SW480 (cell line): Measurements from ENCODE around the gene ITGAV.
"Not testable (repeated sequence)": the region's sequence is repeated elsewhere in the genome, so short reads cannot be mapped to it uniquely, and the experiment has no call there.

Experiments used
- DNase-seq: peaks from one replicate; pipeline ENCODE4 v3.0.0-alpha.2; 2016; ENCODE audit warnings: low spot score

ITGAV gene

DNA sequence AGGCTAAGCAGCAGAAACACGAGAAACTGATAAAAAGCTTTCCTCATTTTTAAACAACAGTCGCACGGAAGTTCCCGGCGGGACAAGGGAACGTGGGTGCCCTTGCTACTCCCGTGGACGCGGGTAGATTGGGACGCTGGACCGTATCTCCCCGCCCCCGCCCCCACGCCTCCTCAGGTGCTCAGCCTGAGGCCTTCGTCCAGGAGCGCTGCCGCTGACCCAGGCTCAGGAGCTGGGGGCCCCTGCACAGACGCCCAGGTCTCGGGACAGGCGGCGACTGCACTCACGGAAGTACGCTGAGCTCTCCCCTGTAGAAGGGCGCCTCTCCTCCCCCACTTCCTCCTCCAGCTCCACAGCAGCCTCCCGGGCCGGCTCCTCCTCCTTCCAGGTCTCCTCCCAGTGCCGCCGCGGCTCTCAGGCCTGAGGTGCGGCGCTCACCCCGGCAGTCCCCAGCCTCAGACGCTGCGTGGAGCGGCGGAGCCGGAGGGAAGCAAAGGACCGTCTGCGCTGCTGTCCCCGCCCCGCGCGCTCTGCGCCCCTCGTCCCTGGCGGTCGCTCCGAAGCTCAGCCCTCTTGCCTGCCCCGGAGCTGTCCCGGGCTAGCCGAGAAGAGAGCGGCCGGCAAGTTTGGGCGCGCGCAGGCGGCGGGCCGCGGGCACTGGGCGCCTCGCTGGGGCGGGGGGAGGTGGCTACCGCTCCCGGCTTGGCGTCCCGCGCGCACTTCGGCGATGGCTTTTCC, at the start of gene ITGAV:
ITGAV (plus strand) TSS at position 445 of the 738 bp plus-strand sequence; CDS start at position 728, 283 bp downstream.
- DNase-seq: peak; percentile 93

DNA sequence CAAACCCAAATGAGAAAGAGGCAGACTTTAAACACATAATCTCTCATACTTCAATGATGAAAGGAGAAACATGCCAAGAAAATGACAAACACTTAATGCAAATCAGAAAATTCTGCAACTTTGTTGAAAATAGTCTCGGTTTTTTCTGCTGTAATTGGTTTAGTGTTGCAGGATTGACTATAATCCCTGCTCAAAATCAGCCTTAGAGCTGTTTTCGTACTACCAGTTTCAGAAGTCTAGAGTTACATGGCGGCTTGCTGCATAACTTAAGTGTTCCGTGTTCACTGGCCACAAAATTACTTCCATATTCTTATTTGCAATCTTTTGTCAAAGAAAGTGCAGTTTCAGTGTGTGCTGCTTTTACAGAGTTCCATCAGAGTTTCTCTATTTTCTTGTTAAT, 48.9 kb upstream of the ITGAV start:
- DNase-seq: no peak

DNA sequence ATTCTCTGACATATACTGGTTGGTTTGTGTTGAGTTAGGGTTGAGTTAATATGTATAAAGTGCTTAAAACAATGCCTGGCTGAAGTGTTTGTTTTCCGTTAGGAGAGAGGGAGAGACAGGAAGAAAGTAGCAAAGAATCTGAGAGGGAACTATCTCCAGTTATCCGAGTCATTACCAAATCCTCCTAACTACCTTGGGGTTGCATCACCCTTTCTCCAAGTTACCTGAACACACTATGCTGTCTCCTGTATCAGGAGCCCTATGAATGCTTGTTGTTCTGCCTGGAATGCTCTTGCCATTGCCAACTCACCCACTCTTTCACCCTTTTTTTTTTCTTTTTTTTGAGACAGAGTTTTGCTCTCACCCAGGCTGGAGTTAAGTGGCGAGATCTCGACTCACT, 47.9 kb upstream of the ITGAV start:
- DNase-seq: no peak

DNA sequence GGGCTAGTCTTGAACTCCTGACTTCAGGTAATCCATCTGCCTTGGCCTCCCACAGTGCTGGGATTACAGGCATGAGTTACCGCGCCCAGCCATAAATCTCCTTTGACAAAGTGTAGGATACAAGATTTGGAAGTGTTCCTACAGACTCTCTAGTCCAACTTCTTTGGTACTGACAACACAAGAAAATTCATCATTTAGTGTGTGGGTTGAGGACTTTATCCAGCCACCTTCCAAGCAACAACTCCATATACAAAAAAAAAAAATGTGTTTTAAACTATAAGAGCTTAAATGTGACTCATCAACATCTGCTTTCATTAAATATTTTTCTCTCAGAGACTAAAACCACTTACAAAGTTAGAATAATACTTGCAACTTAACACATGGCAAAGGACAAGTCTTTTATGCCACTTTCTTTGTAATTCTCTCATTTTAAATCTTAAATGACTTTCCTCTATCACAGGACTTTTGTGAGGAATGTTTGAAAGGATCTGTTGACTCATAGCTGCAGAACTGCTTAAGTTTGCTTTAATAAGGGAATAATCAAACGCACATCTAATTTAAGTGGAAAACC, 46.2 kb upstream of the ITGAV start:
- no peak for DNase-seq

DNA sequence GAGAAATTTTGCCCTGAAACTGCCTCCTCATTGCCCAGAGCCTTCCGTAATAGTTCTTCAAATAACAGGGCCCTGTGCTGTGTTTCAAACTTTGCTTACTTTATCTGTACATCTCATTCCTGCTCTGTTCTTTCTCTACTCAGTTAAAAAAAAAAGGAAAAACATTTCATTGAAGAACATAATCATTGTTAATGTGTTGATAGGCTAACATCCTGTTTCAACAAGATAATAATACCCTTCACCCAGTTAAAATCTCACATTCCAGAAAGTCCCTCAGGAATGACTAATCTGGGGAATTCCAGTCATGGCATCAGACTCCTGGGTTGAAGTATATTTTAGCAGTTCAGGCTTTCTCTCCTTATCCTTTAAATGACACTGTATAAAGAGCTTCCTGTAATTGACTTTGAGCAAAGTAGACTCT, 45.6 kb upstream of the ITGAV start:
- peak; percentile 45 for DNase-seq

DNA sequence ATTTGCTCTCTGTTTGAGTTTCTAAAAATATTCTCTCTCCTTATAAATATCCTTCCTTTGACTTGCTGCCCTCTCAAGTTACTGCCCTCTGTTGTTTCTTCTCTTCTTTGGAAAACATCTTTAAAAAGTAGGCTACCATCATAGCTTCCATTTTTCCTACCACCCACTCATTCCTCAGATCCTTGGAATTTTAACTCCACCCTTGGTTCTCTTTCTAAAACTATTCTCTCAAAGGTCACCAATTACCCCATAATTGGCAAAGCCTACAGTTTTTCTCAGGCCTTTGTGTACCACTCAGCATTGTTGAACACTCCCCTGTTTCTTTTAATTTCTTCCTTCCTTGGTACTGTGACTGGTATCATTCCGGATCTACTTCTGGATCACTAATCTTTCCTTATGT, 43.0 kb upstream of the ITGAV start:
- no peak for DNase-seq

DNA sequence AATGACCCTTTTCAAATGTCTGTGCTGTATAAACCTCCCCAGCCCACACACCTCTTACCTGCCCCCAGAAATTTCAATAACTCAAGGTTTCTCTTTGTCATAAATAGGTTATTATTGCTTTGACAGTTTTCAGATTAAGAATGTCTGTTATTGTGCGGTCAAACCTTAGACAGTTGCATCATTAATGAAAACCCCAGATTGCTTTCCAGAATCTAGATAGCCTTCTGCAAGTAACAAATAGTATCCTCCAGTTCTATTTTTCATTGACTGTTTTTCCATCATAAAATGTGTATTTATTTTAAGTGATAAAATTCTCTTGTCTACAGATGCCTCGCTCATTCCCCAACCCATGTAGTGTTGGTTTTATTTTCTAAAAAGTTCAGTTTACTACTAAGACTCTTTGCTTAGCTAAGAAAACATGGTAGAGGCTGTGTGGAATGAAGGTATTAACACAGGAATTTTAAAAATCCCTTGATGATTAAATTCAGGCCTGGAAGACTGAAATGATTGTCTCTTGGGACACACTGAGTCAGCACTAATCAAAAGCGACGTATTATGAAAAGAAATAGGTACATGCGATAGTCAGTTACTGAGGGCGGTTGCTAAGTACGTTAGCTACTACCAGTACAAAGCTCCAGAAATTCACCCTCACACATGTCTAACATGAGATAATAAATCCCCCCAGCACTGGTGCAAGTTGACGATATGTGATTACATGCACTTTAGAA, 38.4 kb upstream of the ITGAV start:
- no peak for DNase-seq

DNA sequence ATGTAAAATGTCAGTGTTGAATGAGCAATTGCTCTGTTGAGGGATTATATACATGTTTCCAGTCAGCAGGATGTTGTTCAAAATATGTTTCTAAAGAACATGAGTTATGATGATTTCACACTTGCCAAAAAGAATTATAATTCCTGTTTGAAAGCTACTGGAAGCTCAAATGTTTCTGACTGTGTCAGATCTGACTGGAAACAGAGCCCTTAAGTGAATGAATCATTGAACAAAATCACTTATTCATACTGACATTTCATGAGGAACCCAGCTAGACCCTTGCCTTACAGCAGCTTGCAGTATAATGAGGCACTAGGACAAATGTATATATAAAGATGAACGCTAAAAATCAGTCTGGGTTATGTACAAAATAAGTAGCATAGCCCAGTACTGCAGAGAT, 35.4 kb upstream of the ITGAV start:
- no peak for DNase-seq

DNA sequence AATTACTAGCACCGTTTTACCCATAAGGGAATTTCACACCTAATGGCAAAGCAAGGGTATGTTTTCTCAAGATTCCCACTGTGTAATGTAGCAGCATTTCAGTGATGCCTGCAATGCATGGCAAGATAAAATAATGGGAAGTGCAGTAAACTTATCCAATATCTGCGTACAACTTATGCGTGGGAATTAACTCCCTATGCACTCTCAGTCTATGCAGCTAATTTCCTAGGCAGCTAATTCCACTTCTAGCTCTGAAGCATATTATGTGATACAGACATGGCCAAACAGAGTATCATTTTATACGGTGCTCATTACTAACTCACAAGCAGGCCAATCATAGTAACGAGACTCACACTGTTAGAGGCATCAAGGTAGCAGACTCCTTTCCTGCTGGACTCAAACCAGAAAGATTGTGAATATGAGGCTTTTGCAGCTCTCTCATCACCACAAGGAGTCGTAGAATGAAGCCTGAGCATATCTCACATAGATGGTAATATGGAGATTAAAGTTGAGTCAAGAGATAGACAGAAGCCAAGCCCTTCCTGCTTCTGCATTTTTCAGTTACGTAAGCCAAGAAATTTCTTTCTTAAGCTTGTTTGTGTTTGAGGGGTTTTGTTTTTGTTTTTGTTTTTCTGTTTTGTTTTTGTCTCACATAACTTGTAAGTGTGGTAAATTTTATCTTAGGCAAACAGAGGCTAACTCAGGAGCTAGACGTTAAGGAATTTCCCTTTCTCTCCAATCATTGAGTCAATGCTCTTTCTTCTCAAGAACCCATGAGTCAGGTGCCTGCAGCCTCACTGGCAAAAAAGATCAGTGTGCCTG, 34.8 kb upstream of the ITGAV start:
- DNase-seq: no peak

DNA sequence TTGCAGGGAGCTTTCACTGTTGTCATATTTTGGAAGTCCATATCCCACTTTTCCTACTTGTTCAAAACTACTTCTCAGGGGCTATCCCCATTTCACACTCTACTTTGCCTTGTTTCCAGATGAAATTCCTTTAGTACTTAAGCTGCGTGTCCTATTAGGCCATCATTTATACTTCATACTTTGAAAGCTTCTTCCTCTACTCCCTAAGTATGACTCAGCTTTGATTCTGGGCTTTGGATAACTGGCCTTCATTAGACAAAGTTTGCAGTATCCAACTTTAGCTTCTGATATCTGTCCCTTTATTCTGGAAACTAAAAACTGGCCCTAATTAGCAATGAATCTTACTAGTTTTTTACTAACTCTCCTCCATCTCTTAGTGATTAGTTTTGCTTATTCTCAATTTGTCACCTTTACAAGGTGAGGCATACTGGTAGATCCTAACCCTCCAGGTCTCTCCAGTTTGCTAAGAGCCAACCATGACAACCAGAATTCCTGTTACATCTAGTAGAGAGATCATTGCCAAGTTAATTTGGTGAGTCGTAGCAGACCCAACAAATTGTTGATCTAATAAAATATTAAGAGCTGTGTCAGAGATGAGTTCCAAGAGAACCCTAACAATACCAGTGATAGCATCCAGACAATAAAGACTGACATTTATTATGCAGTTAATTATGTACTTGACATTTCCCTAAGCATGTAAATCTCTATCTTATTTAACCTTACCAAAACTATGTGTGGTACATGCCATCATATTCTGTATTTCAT, 31.2 kb upstream of the ITGAV start:
- no peak for DNase-seq

DNA sequence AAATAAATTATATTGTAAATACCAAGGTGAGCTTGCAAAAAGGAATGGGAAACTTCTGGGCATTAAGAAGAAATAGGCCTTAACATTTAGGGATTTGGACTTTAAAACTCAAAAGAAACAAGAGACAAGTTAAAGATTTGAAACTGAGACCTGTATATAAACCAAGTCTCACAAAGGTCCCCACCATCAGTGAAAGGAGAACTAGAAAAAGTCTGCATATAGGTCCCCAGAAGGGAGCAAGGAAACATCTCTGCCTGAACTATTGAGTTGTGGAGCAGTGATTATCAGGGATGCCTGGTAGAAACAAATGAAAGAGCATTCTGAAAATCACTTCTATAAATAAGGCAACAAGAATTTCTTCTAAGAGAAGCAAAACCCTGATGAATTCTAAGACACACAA, 30.5 kb upstream of the ITGAV start:
- no peak for DNase-seq

DNA sequence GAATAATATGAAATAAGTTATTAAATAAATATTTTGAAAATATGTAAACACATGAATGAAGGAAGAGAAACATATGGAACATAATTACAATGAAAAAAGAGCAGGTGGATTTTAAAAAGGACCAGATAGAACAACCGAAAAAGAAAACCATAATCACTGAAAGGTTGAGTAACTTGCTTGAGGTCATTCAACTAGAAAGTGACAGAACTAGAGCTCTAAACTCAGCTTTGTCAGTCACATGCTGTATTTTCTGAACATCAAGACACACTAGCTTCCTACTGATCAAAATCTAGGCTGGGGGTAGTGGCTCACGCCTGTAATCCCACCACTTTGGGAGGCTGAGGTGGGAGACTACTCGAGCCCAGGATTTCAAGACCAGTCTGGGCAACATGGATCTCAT, 30.0 kb upstream of the ITGAV start:
- no peak for DNase-seq

DNA sequence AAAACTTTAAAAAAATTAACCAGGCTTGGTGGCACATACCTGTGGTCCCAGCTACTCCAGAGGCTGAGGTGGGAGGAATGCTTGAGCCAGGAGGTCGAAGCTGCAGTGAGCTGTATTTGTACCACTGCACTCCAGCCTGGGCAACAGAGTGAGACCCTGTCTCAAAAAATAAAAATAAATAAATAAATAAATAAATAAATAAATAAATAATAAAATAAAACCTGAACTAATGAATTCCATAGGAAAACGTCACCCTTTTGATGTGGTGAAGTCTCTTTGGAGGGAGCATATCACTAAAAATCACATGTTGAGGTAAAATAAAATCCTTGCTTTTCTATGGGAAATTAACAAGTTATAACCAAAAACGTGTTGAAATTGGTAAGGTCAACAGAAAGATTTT, 29.6 kb upstream of the ITGAV start:
- DNase-seq: no peak

DNA sequence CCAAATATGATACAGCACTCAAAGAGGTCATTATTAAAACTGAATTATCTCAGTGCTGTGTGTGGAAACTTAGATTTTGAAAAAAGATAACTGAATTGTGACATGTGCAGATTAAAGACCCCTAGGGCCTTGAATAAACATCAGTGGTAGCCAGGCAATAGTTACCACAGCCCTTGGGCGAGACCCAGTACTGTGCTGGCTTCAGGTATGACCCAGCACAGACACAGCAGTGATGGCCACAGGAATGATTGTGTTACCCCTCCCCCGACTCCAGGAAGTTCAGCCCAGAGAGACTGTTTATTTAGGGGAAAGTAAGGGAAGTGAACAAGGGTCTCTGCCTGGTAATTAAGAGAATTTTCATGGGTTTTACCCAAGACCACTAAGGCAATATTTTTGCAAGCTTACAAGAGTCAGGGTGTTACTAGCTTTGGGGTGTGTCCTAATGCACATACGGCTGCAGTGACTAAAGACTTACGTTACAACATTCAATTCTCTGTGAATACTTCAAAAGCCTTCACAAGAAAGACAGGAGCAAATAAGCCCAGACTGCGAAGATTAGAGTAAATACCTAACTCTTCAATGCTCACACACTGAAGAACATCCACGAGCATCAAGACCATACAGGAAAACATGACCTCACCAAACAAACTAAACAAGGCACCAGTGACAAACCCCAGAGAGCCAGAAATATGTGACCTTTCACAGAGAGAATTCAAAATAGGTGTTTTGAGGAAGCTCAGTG, 28.2 kb upstream of the ITGAV start:
- DNase-seq: no peak

DNA sequence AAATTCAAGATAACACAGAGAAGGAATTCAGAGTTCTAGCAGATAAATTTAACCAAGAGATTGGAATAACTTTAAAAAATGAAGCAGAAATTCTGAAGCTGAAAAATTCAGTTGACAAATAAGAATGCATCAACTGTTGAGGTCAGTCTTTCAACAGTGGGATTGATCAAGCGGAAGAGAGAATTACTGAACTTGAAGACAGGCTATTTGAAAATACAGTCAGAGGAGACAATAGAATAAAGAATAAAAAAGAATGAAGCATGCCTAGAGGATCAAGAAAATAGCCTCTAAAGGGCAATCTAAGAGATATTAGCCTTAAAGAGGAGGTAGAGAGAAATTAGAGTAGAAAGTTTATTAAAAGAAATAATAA, 27.7 kb upstream of the ITGAV start:
- DNase-seq: no peak

DNA sequence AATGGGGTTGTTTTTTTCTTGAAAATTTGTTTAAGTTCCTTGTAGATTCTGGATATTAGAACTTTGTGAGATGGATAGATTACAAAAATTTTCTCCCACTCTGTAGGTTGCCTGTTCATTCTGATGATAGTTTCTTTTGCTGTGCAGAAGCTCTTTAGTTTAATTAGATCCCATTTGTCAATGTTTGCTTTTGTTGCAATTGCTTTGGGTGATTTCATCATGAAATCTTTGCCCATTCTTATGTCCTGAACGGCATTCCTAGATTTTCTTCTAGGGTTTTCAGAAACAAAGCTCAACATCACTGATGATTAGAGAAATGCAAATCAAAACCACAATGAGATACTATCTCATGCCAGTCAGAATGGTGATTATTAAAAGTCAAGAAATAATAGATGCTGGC, 21.3 kb upstream of the ITGAV start:
- DNase-seq: not testable (repeated sequence)

DNA sequence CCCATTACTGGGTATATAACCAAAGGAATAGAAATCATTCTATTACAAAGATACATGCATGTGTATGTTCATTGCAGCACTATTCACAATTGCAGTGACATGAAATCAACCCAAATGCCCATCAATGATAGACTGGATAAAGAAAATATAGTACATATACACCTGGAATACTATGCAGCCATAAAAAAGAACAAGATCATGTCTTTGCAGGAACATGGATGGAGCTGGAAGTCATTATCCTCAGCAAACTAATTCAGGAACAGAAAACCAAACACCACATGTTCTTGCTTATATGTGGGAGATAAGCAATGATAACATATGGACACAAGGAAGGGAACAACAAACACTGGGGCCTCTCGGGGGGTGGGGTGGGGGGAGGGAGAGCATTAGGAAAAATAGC, 20.7 kb upstream of the ITGAV start:
- DNase-seq: not testable (repeated sequence)

DNA sequence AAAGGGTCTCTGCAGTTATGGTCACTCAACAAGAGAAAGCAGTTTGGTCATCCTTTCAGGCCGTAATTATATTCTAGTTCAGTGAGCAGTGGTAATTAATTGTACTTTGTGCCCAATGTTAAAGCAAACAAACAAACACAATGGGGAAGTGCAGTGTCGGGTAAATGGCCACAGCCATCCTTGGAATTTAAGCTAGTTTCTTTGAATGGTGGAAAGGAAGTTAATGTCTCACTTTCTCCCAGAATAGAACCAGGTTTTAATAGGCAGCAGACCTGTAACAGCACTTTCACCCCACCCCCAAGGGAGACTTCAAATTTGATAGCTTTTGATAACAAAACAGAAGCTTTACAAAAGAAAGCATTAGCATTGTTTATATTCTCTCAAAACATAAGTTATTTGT, 20.0 kb upstream of the ITGAV start:
- no peak for DNase-seq

DNA sequence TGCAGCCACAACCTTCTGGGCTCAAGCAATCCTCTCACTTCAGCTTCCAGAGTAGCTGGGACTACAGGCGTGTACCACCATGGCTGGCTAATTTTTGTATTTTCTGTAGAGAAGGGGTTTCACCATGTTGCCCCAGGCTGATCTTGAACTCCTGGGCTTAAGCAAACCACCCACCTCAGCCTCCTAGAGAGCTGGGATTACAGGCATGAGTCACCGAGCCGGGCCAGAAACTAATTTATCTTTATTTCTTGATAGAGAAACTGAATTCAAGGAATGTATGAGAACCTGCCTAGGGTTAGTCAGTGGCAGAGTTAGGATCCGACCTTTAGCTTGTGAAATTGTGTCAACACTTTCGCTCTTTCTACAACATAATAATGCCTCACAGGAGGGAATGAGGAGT, 19.3 kb upstream of the ITGAV start:
- DNase-seq: no peak

DNA sequence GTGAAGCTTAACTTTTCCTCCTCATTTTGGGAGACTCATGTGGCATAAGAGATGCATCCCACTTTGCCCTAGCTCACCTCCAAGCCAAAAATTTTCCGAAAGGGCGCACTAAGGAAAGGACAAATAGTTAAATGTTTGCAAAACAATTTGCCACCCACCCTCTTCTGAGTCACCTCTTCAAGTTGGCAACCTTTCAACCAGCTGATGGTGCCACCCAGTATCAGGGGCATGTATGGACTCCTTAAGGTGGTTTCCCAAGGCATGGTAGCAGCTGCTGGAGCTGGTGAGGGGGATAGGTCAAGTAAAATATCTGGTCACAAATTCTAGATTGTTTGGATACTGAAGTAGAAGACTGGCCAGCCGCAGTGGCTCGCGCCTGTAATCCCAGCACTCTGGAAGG, 17.2 kb upstream of the ITGAV start:
- no peak for DNase-seq

DNA sequence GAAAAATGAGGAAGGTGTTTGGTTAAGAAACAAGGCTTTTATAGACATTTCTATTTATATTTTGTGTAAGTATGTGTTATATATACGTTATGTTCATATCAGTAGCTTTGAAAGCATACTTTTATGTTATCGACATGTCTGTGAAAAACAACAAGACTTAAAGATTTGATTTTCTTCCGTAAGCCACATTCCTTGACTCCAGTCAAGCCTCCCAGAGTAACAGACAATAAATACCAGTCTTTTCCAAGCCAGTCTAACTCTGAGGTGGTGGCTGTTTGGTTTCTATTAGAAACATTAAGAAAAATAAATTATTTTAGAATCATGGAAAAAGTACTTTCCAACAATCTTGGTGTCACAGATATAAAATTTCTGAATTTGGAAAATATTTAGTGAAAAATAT, 16.3 kb upstream of the ITGAV start:
- DNase-seq: no peak
